HL-60 (cell line): ENCODE results near the gene CASTOR1.

Experiments
- DNase-seq, 2 experiments: peaks; one replicate each; pipeline ENCODE4 v3.0.0-alpha.2; 2010 to 2020; ENCODE audit warnings: low read depth in 1 of 2, low spot score in 1 of 2
- H3K27ac ChIP-seq: fragments of 250-450 bp; sonication (Bioruptor Pico); replicated peaks from 2 replicates; pipeline ENCODE4 v1.5.1; 2020; ENCODE audit warnings: mild to moderate bottlenecking, moderate library complexity
- H3K27me3 ChIP-seq: fragments of 250-450 bp; sonication (Bioruptor Pico); 2 replicates; pipeline ENCODE4 v1.5.1; 2021; ENCODE audit warnings: mild to moderate bottlenecking, moderate library complexity; ENCODE audit not compliant: insufficient read depth, poor library complexity, severe bottlenecking
- H3K4me3 ChIP-seq: replicated peaks from 2 replicates; pipeline ENCODE4 v1.5.1; 2011; ENCODE audit warnings: mild to moderate bottlenecking, control low read depth, low read length; ENCODE audit not compliant: insufficient read depth
- GABPA ChIP-seq: IDR thresholded peaks from 2 replicates; pipeline ENCODE4 v1.6.1; 2012; ENCODE audit warnings: low read depth
- POLR2AphosphoS5 ChIP-seq: IDR thresholded peaks from 2 replicates; pipeline ENCODE4 v1.6.1; 2012; ENCODE audit warnings: low read depth
- REST ChIP-seq: IDR thresholded peaks from 2 replicates; pipeline ENCODE4 v1.6.1; 2012; ENCODE audit warnings: low read depth; ENCODE audit not compliant: insufficient replicate concordance
- SPI1 ChIP-seq: IDR thresholded peaks from 2 replicates; pipeline ENCODE4 v1.6.1; 2012; ENCODE audit warnings: low read depth, mild to moderate bottlenecking, borderline replicate concordance
- TF ChIP-seq, protein P1 (sequence below): IDR thresholded peaks from one replicate; pipeline ENCODE4 v1.5.1; 2011; ENCODE audit warnings: low read length, control low read depth, inconsistent platforms; ENCODE audit not compliant: insufficient read depth

CASTOR1 gene

DNA sequence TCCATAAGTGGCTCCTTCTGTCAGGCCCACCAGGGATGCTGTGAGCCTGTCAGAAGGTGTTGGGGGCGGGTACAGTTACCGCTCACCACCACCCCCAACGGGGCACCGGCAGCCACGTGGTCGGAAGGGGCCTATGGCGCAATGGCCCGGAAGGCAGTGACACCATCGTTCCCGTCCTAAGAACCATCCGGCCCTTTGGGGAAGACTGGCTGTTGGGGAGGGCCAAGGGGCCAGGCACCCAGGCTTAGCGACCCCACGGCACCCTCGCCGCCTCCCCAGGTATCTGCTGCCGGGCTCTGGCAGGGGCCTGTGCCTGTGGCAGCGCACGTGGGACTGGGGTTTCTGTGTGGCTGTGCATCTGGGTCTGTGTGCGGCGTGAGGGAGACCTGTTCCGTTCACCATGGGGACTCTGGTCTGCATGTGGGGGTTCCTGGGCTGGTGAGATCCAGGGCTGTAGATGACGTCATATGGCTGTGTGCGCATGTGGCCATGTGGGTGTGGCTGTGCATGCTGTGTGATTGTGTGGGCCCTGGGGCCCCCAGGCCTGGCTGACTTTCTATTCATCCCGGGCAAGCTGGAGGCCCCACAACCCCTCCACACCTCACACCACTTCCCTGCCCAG, 23.4 kb downstream of the CASTOR1 start:
- Histone ChIP-seq H3K27me3 (no peaks in the 10 kb centered on the region), H3K4me3 (peak overlapping the region; percentile 61), H3K27ac (peak overlapping the region; percentile 90)
- DNase-seq, result peak; percentile 92 to 94
- TF ChIP-seq POLR2AphosphoS5, result no peak; the same call in 1 of the 2 replicates
- TF ChIP-seq GABPA, result peak; percentile 59
- TF ChIP-seq REST, result no peak
- TF ChIP-seq, protein P1, sequence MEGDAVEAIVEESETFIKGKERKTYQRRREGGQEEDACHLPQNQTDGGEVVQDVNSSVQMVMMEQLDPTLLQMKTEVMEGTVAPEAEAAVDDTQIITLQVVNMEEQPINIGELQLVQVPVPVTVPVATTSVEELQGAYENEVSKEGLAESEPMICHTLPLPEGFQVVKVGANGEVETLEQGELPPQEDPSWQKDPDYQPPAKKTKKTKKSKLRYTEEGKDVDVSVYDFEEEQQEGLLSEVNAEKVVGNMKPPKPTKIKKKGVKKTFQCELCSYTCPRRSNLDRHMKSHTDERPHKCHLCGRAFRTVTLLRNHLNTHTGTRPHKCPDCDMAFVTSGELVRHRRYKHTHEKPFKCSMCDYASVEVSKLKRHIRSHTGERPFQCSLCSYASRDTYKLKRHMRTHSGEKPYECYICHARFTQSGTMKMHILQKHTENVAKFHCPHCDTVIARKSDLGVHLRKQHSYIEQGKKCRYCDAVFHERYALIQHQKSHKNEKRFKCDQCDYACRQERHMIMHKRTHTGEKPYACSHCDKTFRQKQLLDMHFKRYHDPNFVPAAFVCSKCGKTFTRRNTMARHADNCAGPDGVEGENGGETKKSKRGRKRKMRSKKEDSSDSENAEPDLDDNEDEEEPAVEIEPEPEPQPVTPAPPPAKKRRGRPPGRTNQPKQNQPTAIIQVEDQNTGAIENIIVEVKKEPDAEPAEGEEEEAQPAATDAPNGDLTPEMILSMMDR, result no peak
- TF ChIP-seq SPI1, result no peak

DNA sequence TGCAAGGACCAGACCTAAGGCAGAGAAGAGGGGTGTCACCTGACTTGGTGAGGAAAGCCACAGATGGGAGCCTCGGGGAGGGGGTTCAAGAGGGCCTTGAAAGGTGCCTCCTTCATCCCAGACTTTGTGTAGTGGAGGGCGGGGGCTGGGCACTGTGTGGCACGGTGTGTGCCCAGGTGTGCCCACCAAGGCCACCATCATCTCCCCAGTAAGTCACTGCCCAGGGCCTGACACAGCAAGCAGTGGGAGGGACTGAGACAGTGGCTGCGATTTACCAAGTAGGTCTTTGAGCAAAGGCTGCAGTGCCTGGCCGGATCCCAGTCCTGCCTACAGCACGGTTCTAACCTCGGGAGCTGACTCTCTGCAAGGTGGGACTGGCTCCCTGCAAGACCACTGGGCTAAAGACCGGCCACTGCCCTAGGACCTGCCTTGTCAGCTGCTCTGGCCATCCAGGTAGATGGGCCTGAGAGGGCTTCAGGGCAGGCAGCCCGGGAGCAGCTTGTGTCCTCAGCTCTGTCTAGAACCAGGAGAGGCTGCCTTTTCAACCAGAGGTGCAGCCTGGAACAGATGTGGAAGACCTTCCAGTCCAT, 24.1 kb downstream of the CASTOR1 start:
- TF ChIP-seq POLR2AphosphoS5 (no peak), GABPA (no peak), REST (no peak), SPI1 (no peak)
- TF ChIP-seq, protein P1, result no peak
- H3K27me3 ChIP-seq, result no peaks in the 10 kb centered on the region
- H3K4me3 ChIP-seq, result no peak overlapping the region
- no peak for DNase-seq
- H3K27ac ChIP-seq, result peak overlapping the region; percentile 90

DNA sequence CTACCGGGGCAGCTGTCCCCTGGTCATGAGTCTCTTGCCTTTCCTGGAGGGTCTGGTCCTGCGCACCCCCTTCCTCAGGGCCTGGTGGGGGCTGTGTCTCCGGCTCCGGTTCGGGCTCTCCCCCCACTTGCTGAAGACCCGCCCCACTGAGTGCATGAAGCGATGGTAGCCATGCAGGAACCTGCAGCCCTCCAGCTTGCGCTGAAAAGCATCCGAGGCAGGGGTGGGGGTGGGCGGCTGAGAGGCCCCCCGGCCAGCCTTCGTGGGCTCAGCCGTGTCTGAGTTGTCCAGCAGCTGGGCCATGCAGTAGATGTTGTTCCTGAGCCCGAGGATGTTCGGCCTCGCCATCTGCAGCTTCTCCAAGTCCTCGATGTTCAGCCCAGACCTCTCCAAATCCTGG, 25.4 kb downstream of the CASTOR1 start:
- no peak for DNase-seq

More for the DNA sequence above, 25.4 kb downstream of the CASTOR1 start:
- TF ChIP-seq, protein P1, result no peak
- Histone ChIP-seq H3K27me3 (no peaks in the 10 kb centered on the region), H3K4me3 (no peak overlapping the region), H3K27ac (no peak overlapping the region)
